HepG2 (cell line): ENCODE measurements around the gene TM4SF5. TPM values are rescaled to one million over a fixed set of nuclear protein-coding genes. Genes with fewer than 3 reads are reported as not detected.

Source experiments
- AHDC1 ChIP-seq: sonication (generic); formaldehyde crosslinking; IDR thresholded peaks from 2 replicates; pipeline ENCODE4 v1.5.1; 2020; ENCODE audit warnings: mild to moderate bottlenecking, missing genetic modification reagents, borderline replicate concordance
- FLYWCH1 ChIP-seq: sonication (generic); formaldehyde crosslinking; IDR thresholded peaks from 2 replicates; pipeline ENCODE4 v1.8.1; 2023; ENCODE audit warnings: mild to moderate bottlenecking, missing genetic modification reagents
- GPN1 ChIP-seq: sonication (generic); formaldehyde crosslinking; IDR thresholded peaks from 2 replicates; pipeline ENCODE4 v1.5.1; 2020; ENCODE audit warnings: missing genetic modification reagents, borderline replicate concordance
- KLF12 ChIP-seq: sonication (generic); formaldehyde crosslinking; IDR thresholded peaks from 2 replicates; pipeline ENCODE4 v1.4.0; 2020; ENCODE audit warnings: missing genetic modification reagents, borderline replicate concordance
- PAF1 ChIP-seq: IDR thresholded peaks from 2 replicates; pipeline ENCODE4 v1.6.1; 2016; ENCODE audit warnings: missing genetic modification reagents, missing compliant biosample characterization
- PRDM15 ChIP-seq: sonication (generic); formaldehyde crosslinking; IDR thresholded peaks from 2 replicates; pipeline ENCODE4 v1.4.0; 2020; ENCODE audit warnings: missing genetic modification reagents
- PTBP1 ChIP-seq: fragments of 200-400 bp; formaldehyde crosslinking; IDR thresholded peaks from 2 replicates; pipeline ENCODE4 v1.6.1; 2018; ENCODE audit warnings: low read length, low read depth; ENCODE audit not compliant: poor library complexity, severe bottlenecking
- RBFOX2 ChIP-seq: fragments of 200-400 bp; formaldehyde crosslinking; IDR thresholded peaks from 2 replicates; pipeline ENCODE4 v1.6.1; 2017; ENCODE audit warnings: low read depth, mild to moderate bottlenecking, low read length
- ZFX ChIP-seq: sonication (generic); formaldehyde crosslinking; IDR thresholded peaks from 2 replicates; pipeline ENCODE4 v1.4.0; 2020; ENCODE audit warnings: mild to moderate bottlenecking, low read depth, missing genetic modification reagents, moderate library complexity
- ZMAT5 ChIP-seq: sonication (generic); formaldehyde crosslinking; IDR thresholded peaks from 2 replicates; pipeline ENCODE4 v1.5.0; 2020; ENCODE audit warnings: mild to moderate bottlenecking, low read depth, missing genetic modification reagents, borderline replicate concordance
- ZNF207 ChIP-seq: fragments of 450-650 bp; IDR thresholded peaks from 2 replicates; pipeline ENCODE4 v1.6.1; 2016; ENCODE audit warnings: antibody characterized with exemption, borderline replicate concordance
- ZNF547 ChIP-seq: sonication (generic); formaldehyde crosslinking; IDR thresholded peaks from 2 replicates; pipeline ENCODE4 v1.5.1; 2020; ENCODE audit warnings: mild to moderate bottlenecking, missing genetic modification reagents
- ZNF564 ChIP-seq: sonication (generic); formaldehyde crosslinking; IDR thresholded peaks from 2 replicates; pipeline ENCODE4 v1.8.1; 2023; ENCODE audit warnings: mild to moderate bottlenecking, missing genetic modification reagents
- ZNF879 ChIP-seq: sonication (generic); formaldehyde crosslinking; IDR thresholded peaks from 2 replicates; pipeline ENCODE4 v1.8.1; 2023; ENCODE audit warnings: missing genetic modification reagents
- polyA plus RNA-seq, 8 experiments: library from polyadenylated mRNA; depleted of rRNA in 3 of 8; stranded (reverse) in 7 of 8; unstranded in 1 of 8; fragments of >200 nt; fragmentation: Illumina TruSeq in 4 of 8; extraction: Trizol in 4 of 8; gene quantifications; 2 replicates each; pipeline versions ENCODE4 v1.2.1 to v1.2.3, GENCODE V29; 2011 to 2016; ENCODE audit warnings: low read depth in 4 of 8, missing spikeins in 1 of 8, mixed read lengths in 1 of 8; ENCODE audit not compliant: insufficient read depth in 1 of 8
- total RNA-seq, 5 experiments: library from RNA; depleted of rRNA; stranded (reverse); fragments of >200 nt; fragmentation: Illumina TruSeq; extraction: Trizol; gene quantifications; 2 replicates each; pipeline ENCODE4 v1.2.3, GENCODE V29; 2016; ENCODE audit warnings: low read depth in 1 of 5

TM4SF5 gene
- total and polyA plus RNA-seq, 2 of the 13 experiments (the other 11 are each of a cell fraction or from before 2014, with no cell fraction given), result 30.1 to 126 TPM

- no peak for TF ChIP-seq AHDC1
- TF ChIP-seq RBFOX2, result peak; percentile 69
- no peak for TF ChIP-seq PRDM15 (CRISPR knock-in tag)
- TF ChIP-seq ZNF207, result no peak
- TF ChIP-seq ZNF879 (CRISPR knock-in tag), result no peak
- no peak for TF ChIP-seq ZNF547 (CRISPR knock-in tag)
- no peak for TF ChIP-seq FLYWCH1 (CRISPR knock-in tag)
- no peak for TF ChIP-seq GPN1
- no peak for TF ChIP-seq ZMAT5 (CRISPR knock-in tag)
- no peak; the same call in 1 of the 2 replicates for TF ChIP-seq KLF12 (CRISPR knock-in tag)
- TF ChIP-seq PAF1 (CRISPR knock-in tag), result no peak
- no peak for TF ChIP-seq ZNF564 (CRISPR knock-in tag)
- TF ChIP-seq PTBP1, result no peak
- TF ChIP-seq ZFX (CRISPR knock-in tag), result peak; percentile 54; the same call in 1 of the 2 replicates
Observed at GRCh38 chr17:4806777-4807604, 35.3 kb downstream of the TM4SF5 start, which contains the start of gene PLD2 (continued).
